GM08714 (cell line): ENCODE data around the gene PSKH1.
A peak's percentile ranks its signal among the peaks of the same experiment; 100 is the strongest.

Source experiments
- H3K4me3 ChIP-seq: fragments of 200-500 bp; sonication (Bioruptor generic); 2 replicates; pipeline ENCODE4 v1.5.1; 2014; ENCODE audit warnings: mild to moderate bottlenecking, low read length, inconsistent platforms
- ZNF274 ChIP-seq: IDR thresholded peaks from 2 replicates; pipeline ENCODE4 v1.6.1; 2012; ENCODE audit warnings: mild to moderate bottlenecking, low read depth, low read length

The PSKH1 gene

GRCh38 chr16:67957622-67958021 lies 64.6 kb downstream of the PSKH1 start:
- H3K4me3 ChIP-seq, result no peak overlapping the region
- no peak for TF ChIP-seq ZNF274

- no peak for TF ChIP-seq ZNF274
- no peak overlapping the region for H3K4me3 ChIP-seq
Measured at GRCh38 chr16:67959536-67960329, 66.7 kb downstream of the PSKH1 start.

GRCh38 chr16:67961551-67961957 lies 68.5 kb downstream of the PSKH1 start:
- TF ChIP-seq ZNF274, result no peak
- H3K4me3 ChIP-seq, result no peak overlapping the region

- H3K4me3 ChIP-seq, result no peak overlapping the region
- no peak for TF ChIP-seq ZNF274
Measured at GRCh38 chr16:67962135-67962534, 69.1 kb downstream of the PSKH1 start.

- TF ChIP-seq ZNF274, result no peak
- H3K4me3 ChIP-seq, result no peak overlapping the region; the same call in 1 of the 2 replicates
Measured at GRCh38 chr16:67963292-67963661, 70.2 kb downstream of the PSKH1 start.

DNA sequence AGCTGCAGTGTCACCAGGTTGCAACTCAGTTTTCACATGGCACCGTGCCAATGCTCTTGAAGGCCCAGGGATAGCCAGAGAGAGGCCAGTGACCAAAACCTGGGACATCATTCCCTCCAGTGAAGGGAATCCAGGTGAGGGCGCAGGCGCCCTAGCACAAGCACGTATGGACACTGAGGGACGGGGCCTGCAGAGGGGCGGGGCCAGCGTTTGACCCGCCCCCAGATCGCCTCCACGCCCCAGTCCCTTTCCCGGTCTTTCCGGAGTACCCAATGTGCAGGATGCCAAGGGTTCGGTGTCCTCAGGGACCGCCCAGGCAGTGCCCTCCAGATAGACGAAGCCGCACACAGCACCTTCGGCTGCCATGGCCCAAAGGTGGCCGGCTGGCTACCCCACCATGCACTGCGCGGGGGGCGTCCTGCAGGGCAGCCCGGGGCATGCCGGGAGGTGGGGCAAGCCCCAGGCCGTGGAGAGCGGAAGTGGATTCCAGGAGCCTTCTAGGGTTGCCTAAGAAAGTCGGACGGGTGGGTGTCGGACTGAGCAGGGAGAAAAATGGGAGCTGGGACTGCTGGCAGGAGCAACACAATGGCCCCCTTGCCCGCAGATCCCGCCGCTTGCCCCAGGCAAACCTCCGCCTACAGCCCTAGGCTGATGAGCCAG lies 70.7 kb downstream of the PSKH1 start:
- no peak for TF ChIP-seq ZNF274
- no peak overlapping the region; the same call in 1 of the 2 replicates for H3K4me3 ChIP-seq

GRCh38 chr16:67964477-67965131 lies 71.5 kb downstream of the PSKH1 start:
- no peak overlapping the region for H3K4me3 ChIP-seq
- TF ChIP-seq ZNF274, result no peak

- no peak overlapping the region for H3K4me3 ChIP-seq
- TF ChIP-seq ZNF274, result no peak
Measured at GRCh38 chr16:67965668-67966548, 72.9 kb downstream of the PSKH1 start.

- TF ChIP-seq ZNF274, result no peak
- no peak overlapping the region; the same call in 1 of the 2 replicates for H3K4me3 ChIP-seq
Measured at GRCh38 chr16:67966549-67967182, 73.6 kb downstream of the PSKH1 start.

DNA sequence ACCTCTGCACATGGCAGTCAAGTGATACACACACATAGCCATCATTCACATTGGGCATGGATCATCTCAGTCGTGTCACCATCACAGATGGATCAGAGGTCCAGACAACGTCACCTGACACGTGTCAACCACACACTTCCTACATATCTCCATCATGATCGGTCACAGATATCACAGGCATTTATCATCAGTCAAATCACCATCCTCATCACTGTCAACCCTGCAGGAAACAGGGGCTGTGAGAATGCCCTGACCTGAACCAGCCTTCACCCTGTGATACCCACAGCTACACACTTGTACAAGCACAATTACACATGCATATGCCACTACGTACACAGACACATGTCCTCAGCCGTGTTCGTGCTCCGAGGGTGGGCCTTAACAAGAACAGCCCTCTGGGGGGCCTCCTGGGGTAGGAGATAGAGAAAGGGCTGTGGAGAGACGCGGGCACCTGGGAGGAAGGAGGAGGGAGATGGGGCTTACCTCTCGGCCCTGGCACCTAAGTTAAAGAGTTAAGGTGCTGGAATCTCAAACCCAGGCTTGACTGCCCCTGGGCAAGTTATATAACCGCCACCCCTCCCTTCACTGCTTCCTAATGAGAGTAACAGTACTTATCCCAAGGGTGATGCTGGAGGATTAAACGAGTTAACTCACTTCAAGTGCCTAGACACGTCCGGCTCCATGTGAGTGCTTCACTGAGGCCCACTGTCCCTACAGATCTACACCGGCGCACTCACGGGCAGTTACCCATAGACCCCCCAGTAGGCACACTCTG lies 74.3 kb downstream of the PSKH1 start:
- TF ChIP-seq ZNF274, result no peak
- peak overlapping the region; percentile 61 for H3K4me3 ChIP-seq

DNA sequence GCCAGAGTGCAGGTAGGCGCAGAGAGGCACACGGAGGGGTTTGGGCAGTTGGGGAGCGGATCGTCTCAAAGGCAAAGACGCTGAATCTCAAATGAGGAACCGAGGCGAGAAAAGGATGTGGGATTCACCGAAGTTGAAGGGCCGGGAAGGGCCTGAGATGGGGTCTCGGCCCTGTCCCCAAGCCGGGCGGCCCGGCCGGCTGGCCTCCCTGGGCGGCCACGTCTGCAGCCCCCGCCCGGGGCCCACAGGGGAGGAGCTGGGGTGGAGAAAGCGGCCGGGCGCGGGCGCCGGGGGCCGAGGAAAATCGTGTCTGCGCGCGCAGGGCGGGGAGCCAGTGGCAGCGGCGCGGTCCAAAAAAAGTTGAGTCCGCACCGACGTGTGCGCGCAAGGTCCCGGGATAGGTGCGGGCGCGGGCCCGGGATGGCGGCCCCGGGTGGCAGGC lies 74.9 kb downstream of the PSKH1 start:
- H3K4me3 ChIP-seq, result peak overlapping the region; percentile 61

GRCh38 chr16:67968400-67969253 lies 75.6 kb downstream of the PSKH1 start, which contains the start of gene SLC12A4:
Gene SLC12A4 (minus strand): TSS chr16:67968637. CDS start chr16:67968553, 84 bp downstream.
- TF ChIP-seq ZNF274, result no peak
- H3K4me3 ChIP-seq, result peak within 1 kb of the TSS; percentile 61

More for the DNA sequence above, 74.9 kb downstream of the PSKH1 start:
- no peak for TF ChIP-seq ZNF274
